MM.1S (cell line): ENCODE results near the gene EPHB1.

Source experiments
- DNase-seq: peaks from one replicate; pipeline ENCODE4 v3.0.0-alpha.2; 2015
- H2AFZ ChIP-seq: fragments of 300-600 bp; sonication (generic); 2 replicates; pipeline ENCODE4 v1.6.0; 2016; ENCODE audit warnings: antibody characterized with exemption, low read length
- H3F3A ChIP-seq: fragments of 300-600 bp; sonication (generic); 2 replicates; pipeline ENCODE4 v1.6.1; 2016; ENCODE audit warnings: mild to moderate bottlenecking, antibody characterized with exemption, low read length, moderate library complexity, mixed read lengths; ENCODE audit not compliant: insufficient read depth
- H3K27ac ChIP-seq: fragments of 300-600 bp; sonication (generic); 2 replicates; pipeline ENCODE4 v1.5.1; 2016; ENCODE audit warnings: mild to moderate bottlenecking, low read length
- H3K27me3 ChIP-seq: fragments of 300-600 bp; sonication (generic); replicated peaks from 2 replicates; pipeline ENCODE4 v1.6.0; 2016; ENCODE audit warnings: low read length; ENCODE audit not compliant: insufficient read depth
- H3K36me3 ChIP-seq: fragments of 300-600 bp; sonication (generic); replicated peaks from 2 replicates; pipeline ENCODE4 v1.6.1; 2016; ENCODE audit warnings: mild to moderate bottlenecking, low read length, mixed read lengths; ENCODE audit not compliant: insufficient read depth
- H3K4me1 ChIP-seq: fragments of 300-600 bp; sonication (generic); 2 replicates; pipeline ENCODE4 v1.6.1; 2016; ENCODE audit warnings: low read length, mixed read lengths
- H3K4me2 ChIP-seq: fragments of 300-600 bp; sonication (generic); 2 replicates; pipeline ENCODE4 v1.6.0; 2016; ENCODE audit warnings: low read depth, low read length
- H3K4me3 ChIP-seq: fragments of 300-600 bp; sonication (generic); 2 replicates; pipeline ENCODE4 v1.5.1; 2016; ENCODE audit warnings: low read length, mixed read lengths
- H3K79me2 ChIP-seq: fragments of 300-600 bp; sonication (generic); 2 replicates; pipeline ENCODE4 v1.6.1; 2016; ENCODE audit warnings: mixed run types, low read length, mixed read lengths
- H3K9ac ChIP-seq: fragments of 300-600 bp; sonication (generic); 2 replicates; pipeline ENCODE4 v1.6.1; 2016; ENCODE audit warnings: low read length, mixed read lengths
- H3K9me2 ChIP-seq: fragments of 300-600 bp; sonication (generic); replicated peaks from 2 replicates; pipeline ENCODE4 v1.6.1; 2016; ENCODE audit warnings: mild to moderate bottlenecking, low read length, mixed read lengths; ENCODE audit not compliant: insufficient read depth
- H3K9me3 ChIP-seq: fragments of 300-600 bp; sonication (generic); replicated peaks from 2 replicates; pipeline ENCODE4 v1.6.1; 2016; ENCODE audit warnings: mild to moderate bottlenecking, low read length, mixed read lengths; ENCODE audit not compliant: insufficient read depth
- H4K20me1 ChIP-seq: fragments of 300-600 bp; sonication (generic); 2 replicates; pipeline ENCODE4 v1.6.1; 2016; ENCODE audit warnings: mild to moderate bottlenecking, low read length, moderate library complexity, mixed read lengths; ENCODE audit not compliant: insufficient read depth
- CTCF ChIP-seq: fragments of 300-600 bp; sonication (generic); IDR thresholded peaks from 2 replicates; pipeline ENCODE4 v1.5.1; 2016; ENCODE audit warnings: antibody characterized with exemption, low read length, mixed read lengths
- EZH2 ChIP-seq: fragments of 300-600 bp; sonication (generic); optimal IDR thresholded peaks from 2 replicates; pipeline ENCODE3; 2017; ENCODE audit warnings: low read depth, mild to moderate bottlenecking, antibody characterized with exemption, low read length, mixed read lengths
- EZH2phosphoT487 ChIP-seq: fragments of 300-600 bp; sonication (generic); IDR thresholded peaks from 2 replicates; pipeline ENCODE4 v1.6.1; 2018; ENCODE audit warnings: antibody characterized with exemption, low read length

Gene EPHB1

GRCh38 chr3:135007607-135008006 lies 212.5 kb downstream of the EPHB1 start:
- Histone ChIP-seq H3K9me2 (no peaks in the 10 kb centered on the region), H3K36me3 (no peaks in the 10 kb centered on the region), H3K4me3 (no peak overlapping the region), H4K20me1 (no peaks in the 10 kb centered on the region), H3K79me2 (no peaks in the 10 kb centered on the region), H3K27me3 (no peaks in the 10 kb centered on the region), H3K4me2 (no peak overlapping the region), H3K4me1 (no peaks in the 10 kb centered on the region), H2AFZ (no peak overlapping the region), H3K27ac (no peak overlapping the region), H3K9me3 (no peaks in the 10 kb centered on the region), H3F3A (no peaks in the 10 kb centered on the region), H3K9ac (no peak overlapping the region)
- no peak for DNase-seq
- TF ChIP-seq EZH2phosphoT487 (no peak), EZH2 (no peak), CTCF (no peak)

GRCh38 chr3:135008326-135008725 lies 213.3 kb downstream of the EPHB1 start:
- H3K4me3 ChIP-seq: no peak overlapping the region
- TF ChIP-seq EZH2 (no peak), EZH2phosphoT487 (no peak), CTCF (no peak)
- H3F3A ChIP-seq: no peaks in the 10 kb centered on the region
- no peaks in the 10 kb centered on the region for H3K9me3 ChIP-seq
- H3K9me2 ChIP-seq: no peaks in the 10 kb centered on the region
- H3K9ac ChIP-seq: no peak overlapping the region
- H3K36me3 ChIP-seq: no peaks in the 10 kb centered on the region
- H4K20me1 ChIP-seq: no peaks in the 10 kb centered on the region
- no peak overlapping the region for H2AFZ ChIP-seq
- H3K27ac ChIP-seq: no peak overlapping the region
- no peaks in the 10 kb centered on the region for H3K79me2 ChIP-seq
- H3K27me3 ChIP-seq: no peaks in the 10 kb centered on the region
- no peak overlapping the region for H3K4me2 ChIP-seq
- DNase-seq: no peak
- no peaks in the 10 kb centered on the region for H3K4me1 ChIP-seq

- Histone ChIP-seq H2AFZ (no peak overlapping the region), H3K4me3 (no peak overlapping the region), H3K27ac (no peak overlapping the region), H3K4me1 (no peaks in the 10 kb centered on the region), H4K20me1 (no peaks in the 10 kb centered on the region), H3K36me3 (no peaks in the 10 kb centered on the region), H3K9me2 (no peaks in the 10 kb centered on the region), H3K9ac (no peak overlapping the region), H3K79me2 (no peaks in the 10 kb centered on the region), H3K9me3 (no peaks in the 10 kb centered on the region), H3K4me2 (no peak overlapping the region), H3F3A (no peaks in the 10 kb centered on the region), H3K27me3 (no peaks in the 10 kb centered on the region)
- TF ChIP-seq CTCF (no peak), EZH2 (no peak), EZH2phosphoT487 (no peak)
- DNase-seq: no peak
These were observed 214.0 kb downstream of the EPHB1 start for GRCh38 chr3:135009014-135009413.
